Measurements from ENCODE around the gene PPP2R3B.

GRCh38 chrX:302975-303374 is 83.7 kb downstream of the PPP2R3B start:
- TF ChIP-seq, protein P1, sequence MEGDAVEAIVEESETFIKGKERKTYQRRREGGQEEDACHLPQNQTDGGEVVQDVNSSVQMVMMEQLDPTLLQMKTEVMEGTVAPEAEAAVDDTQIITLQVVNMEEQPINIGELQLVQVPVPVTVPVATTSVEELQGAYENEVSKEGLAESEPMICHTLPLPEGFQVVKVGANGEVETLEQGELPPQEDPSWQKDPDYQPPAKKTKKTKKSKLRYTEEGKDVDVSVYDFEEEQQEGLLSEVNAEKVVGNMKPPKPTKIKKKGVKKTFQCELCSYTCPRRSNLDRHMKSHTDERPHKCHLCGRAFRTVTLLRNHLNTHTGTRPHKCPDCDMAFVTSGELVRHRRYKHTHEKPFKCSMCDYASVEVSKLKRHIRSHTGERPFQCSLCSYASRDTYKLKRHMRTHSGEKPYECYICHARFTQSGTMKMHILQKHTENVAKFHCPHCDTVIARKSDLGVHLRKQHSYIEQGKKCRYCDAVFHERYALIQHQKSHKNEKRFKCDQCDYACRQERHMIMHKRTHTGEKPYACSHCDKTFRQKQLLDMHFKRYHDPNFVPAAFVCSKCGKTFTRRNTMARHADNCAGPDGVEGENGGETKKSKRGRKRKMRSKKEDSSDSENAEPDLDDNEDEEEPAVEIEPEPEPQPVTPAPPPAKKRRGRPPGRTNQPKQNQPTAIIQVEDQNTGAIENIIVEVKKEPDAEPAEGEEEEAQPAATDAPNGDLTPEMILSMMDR (IDR thresholded peaks at IDR 0.05) = no peak
- TF ChIP-seq POLR2A (IDR thresholded peaks at IDR 0.05) = no peak
